GM23338 (cell line): ENCODE results near the gene GATA5. TPM values are rescaled to one million over a fixed set of nuclear protein-coding genes. Genes with fewer than 3 reads are reported as not detected.

ENCODE experiments used
- ATAC-seq: fragments of 200-7000 bp; cut with Tn5 transposase; 3 replicates; pipeline ENCODE4 v1.9.1; 2020
- DNase-seq: peaks from one replicate; pipeline ENCODE4 v3.0.0-alpha.2; 2015; ENCODE audit warnings: low spot score
- H2AFZ ChIP-seq: fragments of 200-600 bp; sonication (generic); 2 replicates; pipeline ENCODE4 v1.8.0; 2016; ENCODE audit warnings: antibody characterized with exemption, mild to moderate bottlenecking, moderate library complexity
- H3F3A ChIP-seq: fragments of 200-600 bp; sonication (generic); replicated peaks from 2 replicates; pipeline ENCODE4 v1.8.0; 2017; ENCODE audit warnings: antibody characterized with exemption, mixed run types, low read depth
- H3K27ac ChIP-seq: fragments of 200-600 bp; sonication (generic); 2 replicates; pipeline ENCODE4 v1.6.1; 2016; ENCODE audit warnings: low read depth
- H3K27me3 ChIP-seq: fragments of 200-600 bp; sonication (generic); 2 replicates; pipeline ENCODE4 v1.8.0; 2016; ENCODE audit warnings: mild to moderate bottlenecking, mixed run types, moderate library complexity; ENCODE audit not compliant: insufficient read depth
- H3K36me3 ChIP-seq: fragments of 200-600 bp; sonication (generic); 2 replicates; pipeline ENCODE4 v1.8.0; 2016; ENCODE audit warnings: mild to moderate bottlenecking; ENCODE audit not compliant: insufficient read depth
- H3K4me1 ChIP-seq: fragments of 200-600 bp; sonication (generic); 2 replicates; pipeline ENCODE4 v1.8.0; 2016; ENCODE audit warnings: mild to moderate bottlenecking, moderate library complexity; ENCODE audit not compliant: insufficient read depth
- H3K4me2 ChIP-seq: fragments of 200-600 bp; sonication (generic); 2 replicates; pipeline ENCODE4 v1.7.1; 2017; ENCODE audit warnings: mixed run types
- H3K4me3 ChIP-seq: fragments of 200-600 bp; sonication (generic); 2 replicates; pipeline ENCODE4 v1.6.1; 2016; ENCODE audit warnings: mixed run types
- H3K79me2 ChIP-seq: fragments of 200-600 bp; sonication (generic); replicated peaks from 2 replicates; pipeline ENCODE4 v1.8.0; 2017; ENCODE audit warnings: mild to moderate bottlenecking; ENCODE audit not compliant: insufficient read depth
- H3K9me2 ChIP-seq: fragments of 200-600 bp; sonication (generic); 2 replicates; pipeline ENCODE4 v1.8.0; 2017; ENCODE audit not compliant: insufficient read depth
- H4K20me1 ChIP-seq: fragments of 200-600 bp; sonication (generic); replicated peaks from 2 replicates; pipeline ENCODE4 v1.8.0; 2017; ENCODE audit warnings: mild to moderate bottlenecking; ENCODE audit not compliant: insufficient read depth
- H3K27ac Mint-ChIP-seq: 2 replicates; pipeline ENCODE4 v1.8.0; 2020; ENCODE audit warnings: inconsistent platforms, mild to moderate bottlenecking, moderate library complexity, mixed read lengths
- H3K27me3 Mint-ChIP-seq: 3 replicates; pipeline ENCODE4 v1.8.0; 2022; ENCODE audit warnings: low read depth, mild to moderate bottlenecking, moderate library complexity, mixed read lengths, inconsistent platforms; ENCODE audit not compliant: insufficient read depth, poor library complexity
- H3K36me3 Mint-ChIP-seq: 3 replicates; pipeline ENCODE4 v1.8.0; 2021; ENCODE audit warnings: low read depth, mild to moderate bottlenecking, inconsistent platforms, moderate library complexity, mixed read lengths
- H3K4me1 Mint-ChIP-seq: 3 replicates; pipeline ENCODE4 v1.8.0; 2020; ENCODE audit warnings: mild to moderate bottlenecking, inconsistent platforms, mixed read lengths
- H3K4me3 Mint-ChIP-seq: 3 replicates; pipeline ENCODE4 v1.8.0; 2021; ENCODE audit warnings: moderate library complexity, mild to moderate bottlenecking, inconsistent platforms, mixed read lengths
- H3K9me3 Mint-ChIP-seq: 3 replicates; pipeline ENCODE4 v1.8.0; 2020; ENCODE audit warnings: moderate library complexity, mild to moderate bottlenecking, inconsistent platforms, mixed read lengths
- CTCF ChIP-seq, 2 experiments: fragments of 200-600 bp in 1 of 2; sonication (generic) in 1 of 2; conservative IDR thresholded peaks; 2 replicates each; pipeline versions ENCODE4 v1.5.1 to v1.6.1; 2016 to 2017; ENCODE audit warnings: antibody characterized with exemption in 2 of 2, low read depth in 2 of 2, mild to moderate bottlenecking in 2 of 2, moderate library complexity in 1 of 2
- EZH2 ChIP-seq: fragments of 200-600 bp; sonication (generic); IDR thresholded peaks from one replicate; pipeline ENCODE4 v1.8.0; 2017; ENCODE audit warnings: antibody characterized with exemption, mild to moderate bottlenecking, low read depth; ENCODE audit not compliant: unreplicated experiment
- EZH2phosphoT487 ChIP-seq: fragments of 200-600 bp; sonication (generic); IDR thresholded peaks from one replicate; pipeline ENCODE4 v1.8.1; 2018; ENCODE audit warnings: antibody characterized with exemption; ENCODE audit not compliant: unreplicated experiment
- JUNB ChIP-seq: IDR thresholded peaks from one replicate; pipeline ENCODE4 v1.6.1; 2016; ENCODE audit warnings: antibody characterized with exemption; ENCODE audit not compliant: unreplicated experiment
- NANOG ChIP-seq: IDR thresholded peaks from 2 replicates; pipeline ENCODE4 v1.6.1; 2016; ENCODE audit warnings: antibody characterized with exemption, borderline replicate concordance
- POLR2AphosphoS5 ChIP-seq: IDR thresholded peaks from 2 replicates; pipeline ENCODE4 v1.6.1; 2016; ENCODE audit warnings: antibody characterized with exemption, low read depth
- STAT1 ChIP-seq: IDR thresholded peaks from one replicate; pipeline ENCODE4 v1.6.1; 2016; ENCODE audit warnings: antibody characterized with exemption; ENCODE audit not compliant: unreplicated experiment
- polyA plus RNA-seq: library from polyadenylated mRNA; unstranded; fragments of >200 nt; fragmentation: Nextera tagmentation; extraction: Ambion mirVana; gene quantifications from 2 replicates; pipeline ENCODE4 v1.2.1, GENCODE V29; 2016
- total RNA-seq: library from RNA; depleted of rRNA; stranded (reverse); fragments of >200 nt; shearing (Covaris generic); gene quantifications from 2 replicates; pipeline ENCODE4 v1.2.3, GENCODE V29; 2014
- TF ChIP-seq, protein P1 (sequence below): fragments of 250-450 bp; sonication (Bioruptor Pico); IDR thresholded peaks from 2 replicates; pipeline ENCODE4 v1.5.0; 2020; ENCODE audit warnings: mild to moderate bottlenecking, moderate library complexity

The GATA5 gene
- total and polyA plus RNA-seq, 2 experiments from 2014 or later: 0.60 to 0.73 TPM

- TF ChIP-seq EZH2phosphoT487 (no peak), STAT1 (no peak), EZH2 (no peak), JUNB (no peak), POLR2AphosphoS5 (no peak), CTCF (conservative IDR thresholded peaks at IDR 0.05; ENCODE audit: low read depth in 2 of 2) (no peak), NANOG (no peak)
- TF ChIP-seq, protein P1, sequence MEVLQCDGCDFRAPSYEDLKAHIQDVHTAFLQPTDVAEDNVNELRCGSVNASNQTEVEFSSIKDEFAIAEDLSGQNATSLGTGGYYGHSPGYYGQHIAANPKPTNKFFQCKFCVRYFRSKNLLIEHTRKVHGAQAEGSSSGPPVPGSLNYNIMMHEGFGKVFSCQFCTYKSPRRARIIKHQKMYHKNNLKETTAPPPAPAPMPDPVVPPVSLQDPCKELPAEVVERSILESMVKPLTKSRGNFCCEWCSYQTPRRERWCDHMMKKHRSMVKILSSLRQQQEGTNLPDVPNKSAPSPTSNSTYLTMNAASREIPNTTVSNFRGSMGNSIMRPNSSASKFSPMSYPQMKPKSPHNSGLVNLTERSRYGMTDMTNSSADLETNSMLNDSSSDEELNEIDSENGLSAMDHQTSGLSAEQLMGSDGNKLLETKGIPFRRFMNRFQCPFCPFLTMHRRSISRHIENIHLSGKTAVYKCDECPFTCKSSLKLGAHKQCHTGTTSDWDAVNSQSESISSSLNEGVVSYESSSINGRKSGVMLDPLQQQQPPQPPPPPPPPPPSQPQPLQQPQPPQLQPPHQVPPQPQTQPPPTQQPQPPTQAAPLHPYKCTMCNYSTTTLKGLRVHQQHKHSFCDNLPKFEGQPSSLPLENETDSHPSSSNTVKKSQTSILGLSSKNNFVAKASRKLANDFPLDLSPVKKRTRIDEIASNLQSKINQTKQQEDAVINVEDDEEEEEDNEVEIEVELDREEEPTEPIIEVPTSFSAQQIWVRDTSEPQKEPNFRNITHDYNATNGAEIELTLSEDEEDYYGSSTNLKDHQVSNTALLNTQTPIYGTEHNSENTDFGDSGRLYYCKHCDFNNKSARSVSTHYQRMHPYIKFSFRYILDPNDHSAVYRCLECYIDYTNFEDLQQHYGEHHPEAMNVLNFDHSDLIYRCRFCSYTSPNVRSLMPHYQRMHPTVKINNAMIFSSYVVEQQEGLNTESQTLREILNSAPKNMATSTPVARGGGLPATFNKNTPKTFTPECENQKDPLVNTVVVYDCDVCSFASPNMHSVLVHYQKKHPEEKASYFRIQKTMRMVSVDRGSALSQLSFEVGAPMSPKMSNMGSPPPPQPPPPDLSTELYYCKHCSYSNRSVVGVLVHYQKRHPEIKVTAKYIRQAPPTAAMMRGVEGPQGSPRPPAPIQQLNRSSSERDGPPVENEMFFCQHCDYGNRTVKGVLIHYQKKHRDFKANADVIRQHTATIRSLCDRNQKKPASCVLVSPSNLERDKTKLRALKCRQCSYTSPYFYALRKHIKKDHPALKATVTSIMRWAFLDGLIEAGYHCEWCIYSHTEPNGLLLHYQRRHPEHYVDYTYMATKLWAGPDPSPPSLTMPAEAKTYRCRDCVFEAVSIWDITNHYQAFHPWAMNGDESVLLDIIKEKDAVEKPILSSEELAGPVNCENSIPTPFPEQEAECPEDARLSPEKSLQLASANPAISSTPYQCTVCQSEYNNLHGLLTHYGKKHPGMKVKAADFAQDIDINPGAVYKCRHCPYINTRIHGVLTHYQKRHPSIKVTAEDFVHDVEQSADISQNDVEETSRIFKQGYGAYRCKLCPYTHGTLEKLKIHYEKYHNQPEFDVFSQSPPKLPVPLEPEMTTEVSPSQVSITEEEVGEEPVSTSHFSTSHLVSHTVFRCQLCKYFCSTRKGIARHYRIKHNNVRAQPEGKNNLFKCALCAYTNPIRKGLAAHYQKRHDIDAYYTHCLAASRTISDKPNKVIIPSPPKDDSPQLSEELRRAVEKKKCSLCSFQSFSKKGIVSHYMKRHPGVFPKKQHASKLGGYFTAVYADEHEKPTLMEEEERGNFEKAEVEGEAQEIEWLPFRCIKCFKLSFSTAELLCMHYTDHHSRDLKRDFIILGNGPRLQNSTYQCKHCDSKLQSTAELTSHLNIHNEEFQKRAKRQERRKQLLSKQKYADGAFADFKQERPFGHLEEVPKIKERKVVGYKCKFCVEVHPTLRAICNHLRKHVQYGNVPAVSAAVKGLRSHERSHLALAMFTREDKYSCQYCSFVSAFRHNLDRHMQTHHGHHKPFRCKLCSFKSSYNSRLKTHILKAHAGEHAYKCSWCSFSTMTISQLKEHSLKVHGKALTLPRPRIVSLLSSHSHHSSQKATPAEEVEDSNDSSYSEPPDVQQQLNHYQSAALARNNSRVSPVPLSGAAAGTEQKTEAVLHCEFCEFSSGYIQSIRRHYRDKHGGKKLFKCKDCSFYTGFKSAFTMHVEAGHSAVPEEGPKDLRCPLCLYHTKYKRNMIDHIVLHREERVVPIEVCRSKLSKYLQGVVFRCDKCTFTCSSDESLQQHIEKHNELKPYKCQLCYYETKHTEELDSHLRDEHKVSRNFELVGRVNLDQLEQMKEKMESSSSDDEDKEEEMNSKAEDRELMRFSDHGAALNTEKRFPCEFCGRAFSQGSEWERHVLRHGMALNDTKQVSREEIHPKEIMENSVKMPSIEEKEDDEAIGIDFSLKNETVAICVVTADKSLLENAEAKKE (CRISPR knock-in tag): no peak
- peaks cover 16% of the 10 kb centered on the region for H3K27me3 Mint-ChIP-seq
- Histone ChIP-seq H3K36me3 (no peaks in the 10 kb centered on the region), H3K79me2 (no peaks in the 10 kb centered on the region), H3K4me3 (no peak overlapping the region), H3K27ac (no peak overlapping the region), H4K20me1 (no peaks in the 10 kb centered on the region), H3K27me3 (no peaks in the 10 kb centered on the region), H3K4me1 (no peaks in the 10 kb centered on the region), H2AFZ (no peak overlapping the region), H3K4me2 (no peak overlapping the region), H3F3A (no peaks in the 10 kb centered on the region), H3K9me2 (no peaks in the 10 kb centered on the region)
- DNase-seq (no peak), ATAC-seq (no peak)
- H3K4me1 Mint-ChIP-seq: no peaks in the 10 kb centered on the region
- H3K27ac Mint-ChIP-seq: no peak overlapping the region
- no peaks in the 10 kb centered on the region for H3K36me3 Mint-ChIP-seq
- no peaks in the 10 kb centered on the region for H3K9me3 Mint-ChIP-seq
- H3K4me3 Mint-ChIP-seq: no peak overlapping the region
Measured at GRCh38 chr20:62445553-62446340, 30.0 kb downstream of the GATA5 start.
